ENCODE measurements around the gene TMEM168. TPM values are rescaled to one million over a fixed set of nuclear protein-coding genes. Genes with fewer than 3 reads are reported as not detected.

The TMEM168 gene
- total and polyA plus RNA-seq, 8 donors = 2.9 to 148 (median 10.7) TPM

- 43 to 69% (median 57%) methylated on average over 1 of the region's 1 CpG for WGBS, 5 donors
These were observed 44.6 kb downstream of the TMEM168 start for GRCh38 chr7:112745635-112746034.

GRCh38 chr7:112744818-112745217, 45.4 kb downstream of the TMEM168 start:
- H3K27ac ChIP-seq = no peak overlapping the region
- H3K4me1 ChIP-seq = no peaks in the 10 kb centered on the region
- peaks cover 0 to 12% (median 0%) of the 10 kb centered on the region in 4 donors for H3K9me3 ChIP-seq
- no peaks in the 10 kb centered on the region for H3K27me3 ChIP-seq
- H3K36me3 ChIP-seq = no peaks in the 10 kb centered on the region
- intact Hi-C loops (cut with DNase I; ENCODE audit: low total_unique reads) = no loop called here
- TF ChIP-seq POLR2A (IDR thresholded peaks at IDR 0.05) (no peak), POLR2AphosphoS5 (IDR thresholded peaks at IDR 0.05) (no peak), CTCF (IDR thresholded peaks at IDR 0.05) (no peak), EP300 (IDR thresholded peaks at IDR 0.05) (no peak)
- DNase-seq = no peak
- no peak overlapping the region for H3K4me3 ChIP-seq
- WGBS, 5 donors = 66 to 87% (median 81%) methylated on average over 2 of the region's 2 CpGs

More at GRCh38 chr7:112745635-112746034, 44.6 kb downstream of the TMEM168 start:
- no peak for DNase-seq
- no peak overlapping the region for H3K4me3 ChIP-seq
- TF ChIP-seq POLR2A (IDR thresholded peaks at IDR 0.05) (no peak), POLR2AphosphoS5 (IDR thresholded peaks at IDR 0.05) (no peak), CTCF (IDR thresholded peaks at IDR 0.05) (no peak), EP300 (IDR thresholded peaks at IDR 0.05) (no peak)
- H3K36me3 ChIP-seq = no peaks in the 10 kb centered on the region
- peaks cover 0 to 7% (median 0%) of the 10 kb centered on the region in 4 donors for H3K9me3 ChIP-seq
- intact Hi-C loops (cut with DNase I; ENCODE audit: low total_unique reads) = no loop called here
- no peaks in the 10 kb centered on the region for H3K27me3 ChIP-seq
- no peak overlapping the region for H3K27ac ChIP-seq
- no peaks in the 10 kb centered on the region for H3K4me1 ChIP-seq

DNA sequence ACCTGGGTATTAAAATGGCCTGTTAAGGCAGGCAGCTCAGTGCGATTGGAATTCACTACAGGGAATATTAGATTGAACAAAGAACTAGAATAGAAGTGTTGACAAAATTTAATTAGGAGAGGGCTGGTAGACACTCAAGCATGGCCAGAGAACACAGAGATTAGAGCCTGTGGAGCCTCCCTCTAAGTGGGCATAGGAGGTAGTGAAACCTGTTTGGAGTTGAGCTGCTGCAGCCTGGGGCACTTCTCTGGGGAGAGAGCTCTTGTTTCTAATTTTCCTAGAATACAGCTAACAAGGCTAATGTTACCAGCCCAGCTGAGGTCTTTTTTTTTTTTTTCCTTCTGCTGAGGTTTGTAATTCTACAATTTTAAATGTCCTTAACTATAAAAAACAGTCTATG, 46.4 kb downstream of the TMEM168 start:
- Histone ChIP-seq H3K4me1 (no peaks in the 10 kb centered on the region), H3K27ac (no peak overlapping the region), H3K27me3 (no peaks in the 10 kb centered on the region), H3K36me3 (no peaks in the 10 kb centered on the region), H3K4me3 (no peak overlapping the region), H3K9me3 (peaks cover 0 to 17% (median 0%) of the 10 kb centered on the region in 4 donors)
- TF ChIP-seq POLR2AphosphoS5 (IDR thresholded peaks at IDR 0.05) = no peak
- TF ChIP-seq CTCF (IDR thresholded peaks at IDR 0.05) = no peak
- no peak for TF ChIP-seq POLR2A (IDR thresholded peaks at IDR 0.05)
- TF ChIP-seq EP300 (IDR thresholded peaks at IDR 0.05) = no peak
- intact Hi-C loops (cut with DNase I; ENCODE audit: low total_unique reads) = no loop called here
- 91 to 98% (median 95%) methylated on average over 1 of the region's 1 CpG for WGBS, 5 donors
- DNase-seq = peak in 1 of 2 donors; percentile 8

DNA sequence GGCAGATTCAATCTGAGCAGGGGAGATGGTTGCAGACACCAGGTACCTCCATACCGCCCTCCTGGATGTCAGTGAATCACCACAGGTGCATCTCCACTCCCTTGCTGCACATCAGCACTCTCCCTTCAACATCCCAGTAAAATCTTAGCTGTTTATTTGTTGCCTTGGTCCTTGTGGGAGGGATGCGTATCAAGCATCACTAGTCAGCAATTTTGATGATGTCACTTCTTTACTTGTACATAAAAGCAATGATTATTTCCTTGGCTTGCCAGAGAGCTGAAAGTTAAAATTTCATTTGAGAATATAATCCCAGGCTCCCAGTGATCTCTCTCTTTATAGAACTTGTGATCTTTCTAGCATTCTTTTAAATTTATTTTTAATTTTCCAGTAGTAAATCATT, 49.5 kb downstream of the TMEM168 start:
- H3K4me3 ChIP-seq = no peak overlapping the region
- H3K4me1 ChIP-seq = no peaks in the 10 kb centered on the region
- H3K36me3 ChIP-seq = no peaks in the 10 kb centered on the region
- intact Hi-C loops (cut with DNase I; ENCODE audit: low total_unique reads) = no loop called here
- TF ChIP-seq POLR2AphosphoS5 (IDR thresholded peaks at IDR 0.05) (no peak), EP300 (IDR thresholded peaks at IDR 0.05) (no peak), CTCF (IDR thresholded peaks at IDR 0.05) (no peak), POLR2A (IDR thresholded peaks at IDR 0.05) (no peak)
- WGBS, 5 donors = 89 to 100% (median 94%) methylated on average over 2 of the region's 2 CpGs
- peaks cover 0 to 29% (median 13%) of the 10 kb centered on the region in 4 donors for H3K9me3 ChIP-seq
- no peaks in the 10 kb centered on the region for H3K27me3 ChIP-seq
- no peak overlapping the region for H3K27ac ChIP-seq
- no peak for DNase-seq
